GM12875 (cell line): ENCODE measurements around the gene HPGDS.

Experiments used
- H3K4me3 ChIP-seq: one replicate; pipeline ENCODE4 v1.5.1; 2011; ENCODE audit warnings: low read depth, low read length, control low read depth
- CTCF ChIP-seq: IDR thresholded peaks from 2 replicates; pipeline ENCODE4 v1.5.1; 2011; ENCODE audit warnings: low read depth, mild to moderate bottlenecking, control low read depth, inconsistent platforms, low read length, moderate library complexity, borderline replicate concordance; ENCODE audit not compliant: insufficient read depth

The HPGDS gene

GRCh38 chr4:94348666-94349065, 6.0 kb upstream of the HPGDS start:
- H3K4me3 ChIP-seq: no peak overlapping the region
- TF ChIP-seq CTCF: no peak

- TF ChIP-seq CTCF: no peak
- H3K4me3 ChIP-seq: no peak overlapping the region
These were observed 3.9 kb upstream of the HPGDS start for GRCh38 chr4:94346541-94346940.

- no peak overlapping the region for H3K4me3 ChIP-seq
- TF ChIP-seq CTCF: no peak
These were observed 3.3 kb upstream of the HPGDS start for GRCh38 chr4:94345969-94346368.

GRCh38 chr4:94345266-94345665, 2.6 kb upstream of the HPGDS start:
- TF ChIP-seq CTCF: no peak

GRCh38 chr4:94344457-94344856, 1.8 kb upstream of the HPGDS start:
- TF ChIP-seq CTCF: no peak
- H3K4me3 ChIP-seq: no peak overlapping the region

More at GRCh38 chr4:94345266-94345665, 2.6 kb upstream of the HPGDS start:
- no peak overlapping the region for H3K4me3 ChIP-seq

GRCh38 chr4:94341481-94342370, 910 bp downstream of the HPGDS start:
- TF ChIP-seq CTCF: no peak
- no peak overlapping the region for H3K4me3 ChIP-seq

- TF ChIP-seq CTCF: no peak
These were observed 2.9 kb downstream of the HPGDS start for GRCh38 chr4:94339779-94340178.

More at GRCh38 chr4:94339779-94340178, 2.9 kb downstream of the HPGDS start:
- H3K4me3 ChIP-seq: no peak overlapping the region
